ENCODE data around the gene TNNI3.
A peak's percentile ranks its signal among the peaks of the same experiment; 100 is the strongest.

TNNI3 gene

DNA sequence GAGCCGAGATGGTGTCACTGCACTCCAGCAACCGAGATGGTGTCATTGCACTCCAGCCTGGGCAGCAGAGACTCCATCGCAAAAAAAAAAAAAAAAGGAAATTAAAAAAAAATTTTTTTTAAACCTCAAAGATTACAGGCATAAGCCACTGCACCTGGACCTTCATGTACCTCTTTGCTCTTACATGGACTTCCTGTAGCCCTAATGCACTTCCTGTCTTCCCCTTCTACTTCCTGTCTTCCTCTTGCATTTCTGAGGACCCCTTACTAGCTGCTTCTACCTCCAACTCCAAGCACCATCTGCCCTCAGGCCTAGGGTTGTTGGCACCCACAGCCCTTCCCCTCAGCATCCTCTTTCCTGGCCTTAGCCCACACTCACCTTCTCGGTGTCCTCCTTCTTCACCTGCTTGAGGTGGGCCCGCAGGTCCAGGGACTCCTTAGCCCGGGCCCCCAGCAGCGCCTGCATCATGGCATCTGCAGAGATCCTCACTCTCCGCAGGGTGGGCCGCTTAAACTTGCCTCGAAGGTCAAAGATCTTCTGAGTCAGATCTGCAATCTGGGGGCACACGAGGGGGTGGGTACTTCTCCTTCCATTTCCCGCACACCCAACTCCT is 3.8 kb downstream of the TNNI3 start:
- Mint-ChIP-seq H3K4me3 (no peak overlapping the region), H3K27me3 (ENCODE audit: low read depth) (peaks cover 45% of the 10 kb centered on the region), H3K27ac (no peak overlapping the region), H3K9me3 (no peaks in the 10 kb centered on the region), H3K4me1 (peaks cover 48% of the 10 kb centered on the region), H3K36me3 (ENCODE audit: low read depth) (peaks cover 3% of the 10 kb centered on the region)
- TF ChIP-seq, protein P1, sequence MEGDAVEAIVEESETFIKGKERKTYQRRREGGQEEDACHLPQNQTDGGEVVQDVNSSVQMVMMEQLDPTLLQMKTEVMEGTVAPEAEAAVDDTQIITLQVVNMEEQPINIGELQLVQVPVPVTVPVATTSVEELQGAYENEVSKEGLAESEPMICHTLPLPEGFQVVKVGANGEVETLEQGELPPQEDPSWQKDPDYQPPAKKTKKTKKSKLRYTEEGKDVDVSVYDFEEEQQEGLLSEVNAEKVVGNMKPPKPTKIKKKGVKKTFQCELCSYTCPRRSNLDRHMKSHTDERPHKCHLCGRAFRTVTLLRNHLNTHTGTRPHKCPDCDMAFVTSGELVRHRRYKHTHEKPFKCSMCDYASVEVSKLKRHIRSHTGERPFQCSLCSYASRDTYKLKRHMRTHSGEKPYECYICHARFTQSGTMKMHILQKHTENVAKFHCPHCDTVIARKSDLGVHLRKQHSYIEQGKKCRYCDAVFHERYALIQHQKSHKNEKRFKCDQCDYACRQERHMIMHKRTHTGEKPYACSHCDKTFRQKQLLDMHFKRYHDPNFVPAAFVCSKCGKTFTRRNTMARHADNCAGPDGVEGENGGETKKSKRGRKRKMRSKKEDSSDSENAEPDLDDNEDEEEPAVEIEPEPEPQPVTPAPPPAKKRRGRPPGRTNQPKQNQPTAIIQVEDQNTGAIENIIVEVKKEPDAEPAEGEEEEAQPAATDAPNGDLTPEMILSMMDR (IDR thresholded peaks at IDR 0.05; ENCODE audit: unreplicated experiment in 3 of 3), result no peak

DNA sequence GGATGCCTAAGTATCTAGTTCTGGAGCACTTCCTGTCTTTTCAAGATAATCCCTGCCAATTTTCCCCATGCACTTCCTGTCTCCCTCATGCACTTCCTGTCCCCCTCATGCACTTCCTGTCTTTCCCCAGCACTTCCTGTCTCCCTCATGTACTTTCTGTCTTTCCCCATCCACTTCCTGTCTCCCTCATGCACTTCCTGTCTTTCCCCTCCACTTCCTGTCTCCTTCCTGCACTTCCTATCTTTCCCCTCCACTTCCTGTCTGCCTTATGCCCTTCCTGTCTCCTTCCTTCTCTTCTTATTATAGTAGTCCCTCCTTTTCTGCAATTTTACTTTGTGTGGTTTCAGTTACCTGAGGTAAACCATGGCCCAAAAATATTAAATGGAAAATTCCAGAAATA is 5.5 kb downstream of the TNNI3 start:
- peaks cover 53% of the 10 kb centered on the region for H3K27me3 Mint-ChIP-seq (ENCODE audit: low read depth)
- TF ChIP-seq, protein P1 (IDR thresholded peaks at IDR 0.05; ENCODE audit: unreplicated experiment in 3 of 3), result no peak
- no peak overlapping the region for H3K4me3 Mint-ChIP-seq
- no peaks in the 10 kb centered on the region for H3K9me3 Mint-ChIP-seq
- H3K4me1 Mint-ChIP-seq, result peaks cover 48% of the 10 kb centered on the region
- peak overlapping the region in 1 of 3 experiments; percentile 51 for H3K27ac Mint-ChIP-seq
- peaks cover 3% of the 10 kb centered on the region for H3K36me3 Mint-ChIP-seq (ENCODE audit: low read depth)

DNA sequence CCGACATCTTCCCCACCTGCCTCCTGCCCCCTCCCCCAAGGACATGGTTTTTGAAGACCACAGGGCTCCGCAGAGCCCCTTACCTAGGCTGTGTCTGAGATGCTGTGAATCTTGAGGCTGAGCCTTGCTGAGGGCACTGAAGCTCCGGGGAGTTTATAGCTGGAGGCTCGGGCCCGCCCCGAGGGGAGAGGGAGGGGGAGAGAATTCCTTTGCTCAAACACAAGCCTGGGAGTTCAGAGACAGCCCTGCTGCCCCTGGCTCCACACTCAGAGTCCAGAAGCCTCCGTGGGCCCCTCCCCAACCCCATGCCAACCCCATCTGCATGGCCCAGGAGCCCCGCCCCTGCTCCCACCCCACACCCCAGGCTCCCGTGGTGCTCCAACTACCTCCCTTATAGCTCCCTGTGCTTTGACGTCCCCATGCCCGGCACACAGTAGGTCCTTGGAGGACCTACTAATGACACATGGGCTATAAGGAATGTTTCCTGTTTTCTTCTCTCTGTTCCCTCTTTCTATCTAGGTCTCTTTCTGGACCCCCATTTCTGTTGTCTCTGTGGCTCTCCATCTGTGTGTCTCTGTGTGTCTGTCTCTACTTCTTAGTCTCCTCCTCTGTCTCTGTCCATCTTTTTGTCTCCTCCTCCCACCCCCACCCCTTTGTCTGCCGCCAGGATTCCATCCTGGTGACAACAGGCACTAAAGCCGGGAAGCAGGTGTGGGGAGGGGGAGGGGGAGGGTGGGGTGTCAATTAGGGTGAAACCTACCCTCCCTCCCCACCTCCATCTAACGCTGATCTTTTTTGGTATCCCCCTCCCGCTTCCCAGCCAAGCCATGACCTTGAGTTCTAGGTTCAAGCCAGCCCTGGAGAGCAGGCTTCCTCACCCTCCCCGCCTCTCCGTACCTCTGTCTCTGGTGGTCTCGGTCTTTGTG is 8.2 kb downstream of the TNNI3 start, which contains the start of gene TNNT1:
Gene TNNT1 (minus strand): TSS at position 129 of the 926 bp plus-strand sequence. CDS start 2,049 bp downstream, outside the sequence.
- H3K27me3 Mint-ChIP-seq (ENCODE audit: low read depth), result peaks cover 62% of the 10 kb centered on the region

DNA sequence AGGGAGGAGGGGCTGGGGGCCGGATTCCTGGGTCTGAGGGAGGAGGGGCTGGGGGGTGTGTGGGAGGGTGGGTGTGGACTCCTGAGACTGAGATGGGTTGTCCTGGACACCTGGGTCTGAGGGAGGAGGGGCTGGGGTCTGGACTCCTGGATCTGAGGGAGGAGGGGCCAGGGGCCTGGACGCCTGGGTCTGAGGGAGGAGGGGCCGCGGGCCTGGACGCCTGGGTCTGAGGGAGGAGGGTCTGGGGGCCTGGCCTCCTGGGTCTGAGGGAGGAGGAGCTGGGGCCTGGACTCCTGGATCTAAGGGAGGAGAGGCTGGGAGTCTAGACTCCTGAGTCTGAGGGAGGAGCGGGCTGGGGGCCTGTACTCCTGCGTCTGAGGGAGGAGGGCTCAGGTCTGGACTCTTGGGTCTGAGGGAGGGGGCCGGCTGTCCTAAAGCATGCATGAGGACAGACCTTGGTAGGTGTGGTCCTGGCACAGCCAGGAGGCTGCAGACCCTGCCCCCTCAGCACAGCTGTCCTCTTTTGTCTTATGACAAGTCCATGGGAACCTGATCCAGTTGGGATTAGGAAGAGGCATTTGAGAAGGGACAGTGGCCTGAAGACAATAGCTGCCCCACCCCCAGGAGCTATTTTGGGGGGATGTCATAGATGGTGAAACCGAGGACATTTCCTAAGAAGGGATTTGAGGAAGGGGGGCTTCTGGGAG is 9.8 kb downstream of the TNNI3 start:
- Mint-ChIP-seq H3K36me3 (ENCODE audit: low read depth) (peaks cover 3% of the 10 kb centered on the region), H3K27me3 (ENCODE audit: low read depth) (peaks cover 71% of the 10 kb centered on the region), H3K4me3 (peak overlapping the region; percentile 76 to 97 (median 88)), H3K4me1 (peaks cover 39% of the 10 kb centered on the region), H3K27ac (peak overlapping the region in 1 of 3 experiments; percentile 41), H3K9me3 (no peaks in the 10 kb centered on the region)
- TF ChIP-seq, protein P1 (IDR thresholded peaks at IDR 0.05; ENCODE audit: unreplicated experiment in 3 of 3), result no peak

More for the DNA sequence above, 8.2 kb downstream of the TNNI3 start, which contains the start of gene TNNT1:
- Mint-ChIP-seq H3K9me3 (no peaks in the 10 kb centered on the region), H3K27ac (peak within 1 kb of the TSS; percentile 41 to 95 (median 83)), H3K36me3 (ENCODE audit: low read depth) (peaks cover 3% of the 10 kb centered on the region), H3K4me1 (peaks cover 44% of the 10 kb centered on the region), H3K4me3 (peak within 1 kb of the TSS; percentile 76 to 97 (median 88))
- TF ChIP-seq, protein P1 (IDR thresholded peaks at IDR 0.05; ENCODE audit: unreplicated experiment in 3 of 3), result no peak

DNA sequence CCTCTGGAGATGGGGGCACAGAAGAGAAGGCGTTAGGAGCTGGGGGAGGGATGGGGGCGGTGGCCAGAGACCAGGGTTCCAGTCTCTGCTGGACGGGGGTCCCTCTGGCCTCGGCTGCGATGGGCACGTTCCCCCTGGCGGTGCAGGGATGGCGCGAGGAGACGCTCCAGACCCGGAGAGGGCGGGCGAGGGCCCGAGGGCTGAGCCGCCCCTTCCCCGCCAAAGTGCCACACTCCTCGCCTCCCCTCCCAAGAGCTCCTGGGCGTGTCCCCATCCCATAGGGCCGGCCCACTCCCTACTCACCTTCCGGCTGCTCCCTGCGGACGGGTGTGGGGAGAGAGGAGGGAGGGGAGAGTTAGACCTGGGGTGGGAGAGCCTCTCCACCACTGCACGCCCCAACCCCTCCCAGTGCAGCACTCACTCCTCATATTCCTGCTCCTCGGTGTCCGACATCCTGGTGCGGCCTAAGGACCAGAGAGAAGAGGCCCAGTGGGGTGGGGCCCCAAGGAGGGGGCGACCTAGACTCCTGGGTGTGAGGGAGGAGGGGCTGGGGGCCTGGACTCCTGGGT is 10.7 kb downstream of the TNNI3 start:
- Mint-ChIP-seq H3K9me3 (no peaks in the 10 kb centered on the region), H3K27me3 (ENCODE audit: low read depth) (peaks cover 71% of the 10 kb centered on the region), H3K36me3 (ENCODE audit: low read depth) (peaks cover 3% of the 10 kb centered on the region), H3K4me3 (peak overlapping the region; percentile 57 to 97 (median 66)), H3K4me1 (peaks cover 37% of the 10 kb centered on the region), H3K27ac (no peak overlapping the region)
- TF ChIP-seq, protein P1 (IDR thresholded peaks at IDR 0.05; ENCODE audit: unreplicated experiment in 3 of 3), result no peak
